Measurements from ENCODE around the gene CPVL.
A peak's percentile ranks its signal among the peaks of the same experiment; 100 is the strongest.

Gene CPVL

GRCh38 chr7:28957751-28958234 lies 188.5 kb downstream of the CPVL start:
- TF ChIP-seq ZFX (IDR thresholded peaks at IDR 0.05): no peak
- TF ChIP-seq, protein P1, sequence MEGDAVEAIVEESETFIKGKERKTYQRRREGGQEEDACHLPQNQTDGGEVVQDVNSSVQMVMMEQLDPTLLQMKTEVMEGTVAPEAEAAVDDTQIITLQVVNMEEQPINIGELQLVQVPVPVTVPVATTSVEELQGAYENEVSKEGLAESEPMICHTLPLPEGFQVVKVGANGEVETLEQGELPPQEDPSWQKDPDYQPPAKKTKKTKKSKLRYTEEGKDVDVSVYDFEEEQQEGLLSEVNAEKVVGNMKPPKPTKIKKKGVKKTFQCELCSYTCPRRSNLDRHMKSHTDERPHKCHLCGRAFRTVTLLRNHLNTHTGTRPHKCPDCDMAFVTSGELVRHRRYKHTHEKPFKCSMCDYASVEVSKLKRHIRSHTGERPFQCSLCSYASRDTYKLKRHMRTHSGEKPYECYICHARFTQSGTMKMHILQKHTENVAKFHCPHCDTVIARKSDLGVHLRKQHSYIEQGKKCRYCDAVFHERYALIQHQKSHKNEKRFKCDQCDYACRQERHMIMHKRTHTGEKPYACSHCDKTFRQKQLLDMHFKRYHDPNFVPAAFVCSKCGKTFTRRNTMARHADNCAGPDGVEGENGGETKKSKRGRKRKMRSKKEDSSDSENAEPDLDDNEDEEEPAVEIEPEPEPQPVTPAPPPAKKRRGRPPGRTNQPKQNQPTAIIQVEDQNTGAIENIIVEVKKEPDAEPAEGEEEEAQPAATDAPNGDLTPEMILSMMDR (conservative IDR thresholded peaks at IDR 0.05): no peak
- H3K27ac ChIP-seq: no peak overlapping the region

GRCh38 chr7:28957064-28957750 lies 189.1 kb downstream of the CPVL start:
- no peak for TF ChIP-seq ZFX (IDR thresholded peaks at IDR 0.05)
- TF ChIP-seq, protein P1 (conservative IDR thresholded peaks at IDR 0.05): no peak
- H3K27ac ChIP-seq: no peak overlapping the region

GRCh38 chr7:28956608-28957063 lies 189.7 kb downstream of the CPVL start:
- TF ChIP-seq, protein P1 (conservative IDR thresholded peaks at IDR 0.05): 0 out of 2 replicates have a peak, but pooled peaks have one; percentile 2
- no peak for TF ChIP-seq ZFX (IDR thresholded peaks at IDR 0.05)
- H3K27ac ChIP-seq: no peak overlapping the region

DNA sequence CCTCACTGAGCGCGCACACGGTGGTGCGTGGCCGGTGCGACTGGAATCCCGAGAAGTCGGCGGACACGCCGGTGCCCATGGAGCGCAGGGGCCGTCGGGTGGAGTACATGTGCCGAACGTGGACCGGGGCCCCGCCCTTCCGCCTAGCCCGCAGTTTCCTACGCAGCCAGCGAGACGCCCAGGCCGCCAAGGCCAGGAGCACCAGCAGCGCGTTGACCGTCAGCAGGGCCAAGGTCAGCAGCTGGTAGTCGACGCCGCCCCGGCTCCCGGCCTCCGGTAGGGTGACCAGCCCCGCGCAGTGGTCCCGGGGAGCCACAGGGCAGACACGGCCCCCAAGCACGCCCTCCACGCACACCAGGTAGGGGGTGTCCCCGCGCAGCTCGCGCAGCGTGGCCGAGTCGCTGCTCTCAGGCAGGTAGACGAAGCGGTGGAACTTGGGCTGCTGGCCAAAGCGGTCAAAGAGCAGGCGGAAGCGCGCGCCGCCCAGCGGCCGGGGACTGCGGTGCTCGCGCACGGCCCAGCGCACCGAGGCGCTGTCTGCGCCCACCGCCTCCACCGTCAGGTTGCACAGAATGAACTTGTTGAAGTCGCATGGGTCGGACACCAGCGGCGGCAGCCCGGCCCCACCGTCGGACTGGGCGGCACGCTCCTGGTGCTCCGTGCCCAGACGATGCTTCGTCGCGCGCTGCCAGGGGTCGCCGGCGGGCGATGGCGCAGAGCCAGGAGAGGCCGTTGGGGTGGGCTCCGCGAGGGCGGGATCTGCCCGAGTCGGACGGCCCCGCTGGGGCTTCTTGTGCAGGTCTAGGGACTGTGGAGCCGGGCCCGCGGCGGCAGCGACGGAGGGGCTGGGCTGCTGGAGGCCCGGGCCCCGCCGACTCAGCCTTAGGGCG lies 190.4 kb downstream of the CPVL start:
- TF ChIP-seq ZFX (IDR thresholded peaks at IDR 0.05): no peak
- TF ChIP-seq, protein P1 (conservative IDR thresholded peaks at IDR 0.05): peak; percentile 34
- no peak overlapping the region for H3K27ac ChIP-seq

DNA sequence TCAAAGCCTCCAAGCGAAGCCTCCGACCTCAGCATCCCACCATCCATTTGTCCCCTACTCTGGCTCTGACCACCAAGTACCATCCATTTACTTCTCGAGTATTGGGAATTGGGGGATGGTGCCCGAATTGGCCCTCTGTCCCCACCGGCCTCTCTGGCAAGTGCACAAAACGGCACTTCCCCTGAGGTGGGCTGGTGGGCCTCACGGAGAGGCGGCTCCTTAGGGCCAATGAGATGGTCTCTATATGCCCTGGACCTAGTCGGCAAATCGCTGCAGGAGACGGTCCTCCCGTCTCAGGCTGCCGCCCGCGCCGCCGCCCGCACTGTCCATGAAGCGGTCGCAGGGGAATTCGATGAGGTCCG lies 191.0 kb downstream of the CPVL start:
- H3K27ac ChIP-seq: no peak overlapping the region

DNA sequence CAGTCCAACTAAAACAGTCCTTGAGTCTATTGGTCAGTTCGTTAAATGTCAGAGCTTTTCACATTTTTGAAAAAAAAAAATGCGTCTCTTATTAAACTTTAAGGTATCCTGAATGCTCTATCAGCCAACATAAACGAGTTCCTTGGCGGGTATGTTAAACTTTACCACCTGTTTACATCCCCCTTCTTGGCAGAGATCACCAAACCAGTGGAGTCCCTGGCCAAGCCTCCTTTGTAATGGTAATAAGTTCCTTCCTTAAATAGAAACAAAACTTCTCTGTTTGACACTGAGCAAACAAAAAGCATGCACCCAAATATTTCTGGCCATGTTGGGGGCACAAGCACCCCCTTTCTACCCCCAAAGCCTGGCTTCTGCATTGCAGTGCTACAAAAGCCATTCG lies 191.4 kb downstream of the CPVL start:
- TF ChIP-seq, protein P1 (conservative IDR thresholded peaks at IDR 0.05): no peak
- TF ChIP-seq ZFX (IDR thresholded peaks at IDR 0.05): no peak
- no peak overlapping the region for H3K27ac ChIP-seq

More for the DNA sequence above, 191.0 kb downstream of the CPVL start:
- TF ChIP-seq ZFX (IDR thresholded peaks at IDR 0.05): no peak
- TF ChIP-seq, protein P1 (conservative IDR thresholded peaks at IDR 0.05): no peak

DNA sequence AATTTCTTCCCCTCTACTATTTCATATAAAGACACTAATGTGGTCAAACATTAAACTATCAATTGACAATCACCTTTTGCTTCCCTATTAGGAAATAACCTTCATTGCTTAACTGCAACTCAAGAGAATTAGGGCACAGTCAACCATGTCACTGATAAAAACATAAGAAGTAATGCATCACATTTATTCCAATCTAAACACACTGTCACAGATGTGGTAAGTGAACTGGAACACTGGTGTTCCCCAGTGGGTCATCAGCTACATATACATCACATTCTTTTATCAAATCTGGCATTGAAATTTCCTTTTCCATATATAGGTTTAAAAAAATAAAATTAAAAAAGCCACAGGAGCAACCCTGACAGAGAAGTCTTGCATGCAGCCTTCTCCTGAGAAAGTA lies 191.9 kb downstream of the CPVL start:
- H3K27ac ChIP-seq: no peak overlapping the region
- TF ChIP-seq ZFX (IDR thresholded peaks at IDR 0.05): no peak
- TF ChIP-seq, protein P1 (conservative IDR thresholded peaks at IDR 0.05): no peak

All from C4-2B (cell line).